HTERT RPE-1 (cell line): ENCODE results near the gene CST11.

Experiments
- in situ Hi-C: fragments of 300-500 bp; cut with MboI; formaldehyde crosslinking; loops from 4 replicates; pipeline ENCODE4 v1.14.3; 2020; ENCODE audit warnings: low sequenced_read_pairs

The CST11 gene

GRCh38 chr20:23454816-23455215, 2.1 kb upstream of the CST11 start:
- in situ Hi-C loops, result no loop called here

GRCh38 chr20:23453549-23454543, 1.2 kb upstream of the CST11 start:
- in situ Hi-C loops, result no loop called here

GRCh38 chr20:23451956-23452487, 654 bp downstream of the CST11 start:
- in situ Hi-C loops, result no loop called here

- in situ Hi-C loops, result no loop called here
Observed at GRCh38 chr20:23450877-23451276, 1.8 kb downstream of the CST11 start.

- in situ Hi-C loops, result no loop called here
Observed at GRCh38 chr20:23449421-23449820, 3.3 kb downstream of the CST11 start.

- in situ Hi-C loops, result no loop called here
Observed at GRCh38 chr20:23448167-23448566, 4.5 kb downstream of the CST11 start.

- in situ Hi-C loops, result no loop called here
Observed at GRCh38 chr20:23446505-23446904, 6.2 kb downstream of the CST11 start.

GRCh38 chr20:23445596-23446217, 7.0 kb downstream of the CST11 start:
- in situ Hi-C loops, result no loop called here

GRCh38 chr20:23444859-23445258, 7.8 kb downstream of the CST11 start:
- in situ Hi-C loops, result no loop called here

- in situ Hi-C loops, result no loop called here
Observed at GRCh38 chr20:23442436-23442835, 10.2 kb downstream of the CST11 start.

- in situ Hi-C loops, result no loop called here
Observed at GRCh38 chr20:23441850-23442313, 10.8 kb downstream of the CST11 start.

- in situ Hi-C loops, result no loop called here
Observed at GRCh38 chr20:23440004-23440403, 12.7 kb downstream of the CST11 start.

- in situ Hi-C loops, result no loop called here
Observed at GRCh38 chr20:23438661-23439060, 14.0 kb downstream of the CST11 start.

GRCh38 chr20:23437126-23437899, 15.4 kb downstream of the CST11 start:
- in situ Hi-C loops, result no loop called here

GRCh38 chr20:23436681-23437080, 16.0 kb downstream of the CST11 start:
- in situ Hi-C loops, result no loop called here

GRCh38 chr20:23435626-23436539, 16.8 kb downstream of the CST11 start:
- in situ Hi-C loops, result no loop called here

GRCh38 chr20:23434521-23435313, 18.0 kb downstream of the CST11 start:
- in situ Hi-C loops, result no loop called here

- in situ Hi-C loops, result no loop called here
Observed at GRCh38 chr20:23433628-23434027, 19.0 kb downstream of the CST11 start.

GRCh38 chr20:23425129-23425528, 27.5 kb downstream of the CST11 start:
- in situ Hi-C loops, result no loop called here
